Liver (tissue), 9 donors: ENCODE measurements around the gene SLC45A2. TPM values are rescaled to one million over a fixed set of nuclear protein-coding genes. Genes with fewer than 3 reads are reported as not detected.

Experiments used
- DNase-seq: peaks from one replicate; pipeline ENCODE4 v3.0.0-alpha.2; 2017; ENCODE audit warnings: low spot score
- H3K27ac ChIP-seq, 2 donors: one replicate each; pipeline ENCODE4 v1.7.0; 2013; ENCODE audit warnings: inconsistent platforms in 2 of 2, low read length in 2 of 2, control low read depth in 1 of 2, low read depth in 1 of 2, mild to moderate bottlenecking in 1 of 2
- H3K27me3 ChIP-seq, 4 donors: one replicate each; pipeline versions ENCODE4 v1.6.1 to v1.7.0; 2013; ENCODE audit warnings: low read length in 3 of 4, inconsistent platforms in 1 of 4, mild to moderate bottlenecking in 1 of 4, moderate library complexity in 1 of 4; ENCODE audit not compliant: control insufficient read depth in 4 of 4, insufficient read depth in 4 of 4
- H3K36me3 ChIP-seq, 4 donors: one replicate each; pipeline versions ENCODE4 v1.6.1 to v1.7.0; 2013; ENCODE audit warnings: low read length in 3 of 4, mild to moderate bottlenecking in 3 of 4, low read depth in 1 of 4, moderate library complexity in 1 of 4; ENCODE audit not compliant: control insufficient read depth in 4 of 4, insufficient read depth in 3 of 4
- H3K4me1 ChIP-seq, 4 donors: one replicate each; pipeline versions ENCODE4 v1.6.1 to v1.7.0; 2013; ENCODE audit warnings: low read length in 3 of 4, mild to moderate bottlenecking in 3 of 4, moderate library complexity in 1 of 4; ENCODE audit not compliant: control insufficient read depth in 4 of 4, insufficient read depth in 4 of 4
- H3K4me3 ChIP-seq, 3 donors: one replicate each; pipeline versions ENCODE4 v1.6.1 to v1.7.0; 2013; ENCODE audit warnings: low read length in 3 of 3, control low read depth in 1 of 3, low read depth in 1 of 3, mild to moderate bottlenecking in 1 of 3
- H3K9ac ChIP-seq, 2 donors: one replicate each; pipeline ENCODE4 v1.7.0; 2013; ENCODE audit warnings: low read length in 2 of 2, mild to moderate bottlenecking in 2 of 2, moderate library complexity in 2 of 2, control low read depth in 1 of 2, low read depth in 1 of 2
- H3K9me3 ChIP-seq, 4 donors: one replicate each; pipeline versions ENCODE4 v1.6.1 to v1.7.0; 2013; ENCODE audit warnings: low read length in 3 of 4; ENCODE audit not compliant: control insufficient read depth in 4 of 4
- EGR1 ChIP-seq, 2 donors: IDR thresholded peaks; 2 replicates each; pipeline ENCODE4 v1.6.1; 2016 to 2018; ENCODE audit warnings: antibody characterized with exemption in 2 of 2, low read depth in 2 of 2
- FOXA1 ChIP-seq: IDR thresholded peaks from 2 replicates; pipeline ENCODE4 v1.6.1; 2016; ENCODE audit warnings: antibody characterized with exemption
- FOXA2 ChIP-seq: IDR thresholded peaks from 2 replicates; pipeline ENCODE4 v1.6.1; 2016; ENCODE audit warnings: antibody characterized with exemption
- GABPA ChIP-seq, 2 donors: IDR thresholded peaks in 1 of 2; conservative IDR thresholded peaks in 1 of 2; 2 replicates each; pipeline ENCODE4 v1.6.1; 2016; ENCODE audit warnings: antibody characterized with exemption in 2 of 2, mild to moderate bottlenecking in 1 of 2, moderate library complexity in 1 of 2
- HNF4A ChIP-seq, 2 donors: conservative IDR thresholded peaks; 2 replicates each; pipeline ENCODE4 v1.6.1; 2016; ENCODE audit warnings: antibody characterized with exemption in 2 of 2, mild to moderate bottlenecking in 2 of 2
- HNF4G ChIP-seq: IDR thresholded peaks from 2 replicates; pipeline ENCODE4 v1.6.1; 2016; ENCODE audit warnings: antibody characterized with exemption
- JUND ChIP-seq, 2 donors: IDR thresholded peaks; 2 replicates each; pipeline ENCODE4 v1.6.1; 2016; ENCODE audit warnings: antibody characterized with exemption in 2 of 2
- NR2F2 ChIP-seq: IDR thresholded peaks from 2 replicates; pipeline ENCODE4 v1.6.1; 2016; ENCODE audit warnings: antibody characterized with exemption
- RAD21 ChIP-seq, 2 donors: IDR thresholded peaks; 2 replicates each; pipeline ENCODE4 v1.6.1; 2016; ENCODE audit warnings: antibody characterized with exemption in 2 of 2, mild to moderate bottlenecking in 2 of 2
- RXRA ChIP-seq, 2 donors: IDR thresholded peaks; 2 replicates each; pipeline ENCODE4 v1.6.1; 2017 to 2018; ENCODE audit warnings: antibody characterized with exemption in 2 of 2, mild to moderate bottlenecking in 1 of 2
- SP1 ChIP-seq: IDR thresholded peaks from 2 replicates; pipeline ENCODE4 v1.6.1; 2018; ENCODE audit warnings: antibody characterized with exemption, mild to moderate bottlenecking
- TAF1 ChIP-seq: conservative IDR thresholded peaks from 2 replicates; pipeline ENCODE4 v1.6.1; 2016; ENCODE audit warnings: antibody characterized with exemption, mild to moderate bottlenecking
- YY1 ChIP-seq: IDR thresholded peaks from 2 replicates; pipeline ENCODE4 v1.6.1; 2016; ENCODE audit warnings: antibody characterized with exemption, mild to moderate bottlenecking
- WGBS: extraction: QIAGEN DNeasy Blood & Tissue Kit; methylation state at CpG from one replicate; pipeline ENCODE4 v1.1.7; 2013; 5-methylcytosine and 5-hydroxymethylcytosine counted together
- polyA plus RNA-seq, 2 donors: library from polyadenylated mRNA; stranded (reverse) in 1 of 2; unstranded in 1 of 2; fragments of 200-250 nt in 1 of 2; fragments of >200 nt in 1 of 2; fragmentation: Nextera tagmentation in 1 of 2; extraction: Ambion mirVana in 1 of 2; gene quantifications; one replicate each; pipeline versions ENCODE4 v1.2.1 to v1.2.3, GENCODE V29; 2013 to 2015
- total RNA-seq, 2 donors: library from RNA; depleted of rRNA; stranded (reverse); fragments of >200 nt; gene quantifications; one replicate each; pipeline ENCODE4 v1.2.3, GENCODE V29; 2014
- TF ChIP-seq, protein P1 (sequence below): IDR thresholded peaks from 2 replicates; pipeline ENCODE4 v1.6.1; 2016; ENCODE audit warnings: antibody characterized with exemption
- TF ChIP-seq, protein P2 (sequence below): IDR thresholded peaks from 2 replicates; pipeline ENCODE4 v1.6.1; 2016; ENCODE audit warnings: antibody characterized with exemption
- TF ChIP-seq, protein P3 (sequence below): IDR thresholded peaks from 2 replicates; pipeline ENCODE4 v1.6.1; 2016; ENCODE audit warnings: antibody characterized with exemption, mild to moderate bottlenecking
- TF ChIP-seq, protein P4 (sequence below): IDR thresholded peaks from 2 replicates; pipeline ENCODE4 v1.6.1; 2016; ENCODE audit warnings: antibody characterized with exemption
- donor health status: healthy.
- donor health status: healthy.
- donor health status: healthy.
- donor health status: healthy.
- donor health status: healthy.

SLC45A2 gene
- total and polyA plus RNA-seq, 4 donors: 0.01 to 1.3 TPM; not detected in 2

DNA sequence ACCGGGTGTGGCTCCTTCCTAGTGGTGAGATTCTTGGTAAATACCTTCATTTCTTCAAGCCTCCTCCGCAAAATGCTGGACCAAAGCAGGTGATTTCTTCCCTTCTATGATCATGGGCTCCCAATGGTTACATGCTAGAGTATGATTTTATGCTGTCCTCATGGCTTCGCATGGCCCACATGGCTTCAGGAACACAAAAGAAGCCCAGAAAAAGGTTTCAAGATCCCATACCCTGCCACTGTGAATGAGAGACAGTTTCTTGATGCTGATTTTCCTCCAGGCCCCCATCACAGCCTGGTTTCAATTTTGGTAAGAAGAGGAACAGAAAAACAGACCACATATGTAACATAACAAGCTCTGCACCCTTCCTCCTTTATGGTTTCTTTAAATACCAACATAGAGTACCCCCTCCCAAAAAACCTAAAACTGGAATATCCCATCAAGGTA is 50.7 kb downstream of the SLC45A2 start:
- Histone ChIP-seq H3K4me3 (no peak overlapping the region), H3K27me3 (peaks cover 3 to 13% (median 6%) of the 10 kb centered on the region in 4 donors), H3K9me3 (no peaks in the 10 kb centered on the region), H3K4me1 (peaks cover 5 to 17% (median 11%) of the 10 kb centered on the region in 4 donors), H3K36me3 (no peaks in the 10 kb centered on the region), H3K27ac (no peak overlapping the region), H3K9ac (no peak overlapping the region)
- TF ChIP-seq TAF1 (no peak), SP1 (no peak), FOXA1 (no peak), NR2F2 (no peak), HNF4G (no peak), HNF4A (conservative IDR thresholded peaks at IDR 0.05) (no peak), GABPA (IDR thresholded peaks at IDR 0.05 in 1 of 2, conservative IDR thresholded peaks at IDR 0.05 in 1 of 2) (no peak), JUND (IDR thresholded peaks at IDR 0.05) (no peak), RXRA (IDR thresholded peaks at IDR 0.05) (no peak)
- TF ChIP-seq, protein P1, sequence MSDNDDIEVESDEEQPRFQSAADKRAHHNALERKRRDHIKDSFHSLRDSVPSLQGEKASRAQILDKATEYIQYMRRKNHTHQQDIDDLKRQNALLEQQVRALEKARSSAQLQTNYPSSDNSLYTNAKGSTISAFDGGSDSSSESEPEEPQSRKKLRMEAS: no peak
- TF ChIP-seq, protein P2, sequence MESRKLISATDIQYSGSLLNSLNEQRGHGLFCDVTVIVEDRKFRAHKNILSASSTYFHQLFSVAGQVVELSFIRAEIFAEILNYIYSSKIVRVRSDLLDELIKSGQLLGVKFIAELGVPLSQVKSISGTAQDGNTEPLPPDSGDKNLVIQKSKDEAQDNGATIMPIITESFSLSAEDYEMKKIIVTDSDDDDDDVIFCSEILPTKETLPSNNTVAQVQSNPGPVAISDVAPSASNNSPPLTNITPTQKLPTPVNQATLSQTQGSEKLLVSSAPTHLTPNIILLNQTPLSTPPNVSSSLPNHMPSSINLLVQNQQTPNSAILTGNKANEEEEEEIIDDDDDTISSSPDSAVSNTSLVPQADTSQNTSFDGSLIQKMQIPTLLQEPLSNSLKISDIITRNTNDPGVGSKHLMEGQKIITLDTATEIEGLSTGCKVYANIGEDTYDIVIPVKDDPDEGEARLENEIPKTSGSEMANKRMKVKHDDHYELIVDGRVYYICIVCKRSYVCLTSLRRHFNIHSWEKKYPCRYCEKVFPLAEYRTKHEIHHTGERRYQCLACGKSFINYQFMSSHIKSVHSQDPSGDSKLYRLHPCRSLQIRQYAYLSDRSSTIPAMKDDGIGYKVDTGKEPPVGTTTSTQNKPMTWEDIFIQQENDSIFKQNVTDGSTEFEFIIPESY: no peak
- 80% methylated on average over 3 of the region's 3 CpGs for WGBS
- no peak for DNase-seq

DNA sequence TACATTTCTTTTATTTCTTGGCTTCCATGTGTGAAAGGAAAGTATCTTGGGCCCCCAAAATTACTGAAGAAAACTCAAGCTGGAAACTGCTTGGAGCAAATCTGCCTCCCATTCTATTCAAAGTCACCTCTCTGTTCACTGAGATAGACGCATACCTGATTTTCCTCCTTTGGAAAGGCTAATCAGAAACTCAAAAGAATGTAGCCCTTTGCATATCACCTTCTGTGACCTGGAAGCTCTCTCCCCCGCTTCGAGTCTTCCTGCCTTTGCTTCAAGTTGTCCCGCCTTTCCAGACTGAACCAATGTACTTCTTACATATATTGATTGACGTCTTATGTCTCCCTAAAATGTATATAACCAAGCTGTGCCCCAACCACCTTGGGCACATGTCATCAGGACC is 53.4 kb downstream of the SLC45A2 start:
- 68% methylated on average over 5 of the region's 5 CpGs for WGBS
- H3K9ac ChIP-seq: no peak overlapping the region
- no peak overlapping the region for H3K4me3 ChIP-seq
- H3K9me3 ChIP-seq: no peaks in the 10 kb centered on the region
- H3K4me1 ChIP-seq: peaks cover 0 to 8% (median 5%) of the 10 kb centered on the region in 4 donors
- TF ChIP-seq HNF4G (no peak), RAD21 (IDR thresholded peaks at IDR 0.05) (no peak), FOXA1 (no peak), RXRA (IDR thresholded peaks at IDR 0.05) (no peak), FOXA2 (no peak), EGR1 (IDR thresholded peaks at IDR 0.05; ENCODE audit: low read depth in 2 of 2) (no peak), JUND (IDR thresholded peaks at IDR 0.05) (no peak), TAF1 (no peak), YY1 (no peak), SP1 (no peak)
- TF ChIP-seq, protein P1: no peak
- TF ChIP-seq, protein P3, sequence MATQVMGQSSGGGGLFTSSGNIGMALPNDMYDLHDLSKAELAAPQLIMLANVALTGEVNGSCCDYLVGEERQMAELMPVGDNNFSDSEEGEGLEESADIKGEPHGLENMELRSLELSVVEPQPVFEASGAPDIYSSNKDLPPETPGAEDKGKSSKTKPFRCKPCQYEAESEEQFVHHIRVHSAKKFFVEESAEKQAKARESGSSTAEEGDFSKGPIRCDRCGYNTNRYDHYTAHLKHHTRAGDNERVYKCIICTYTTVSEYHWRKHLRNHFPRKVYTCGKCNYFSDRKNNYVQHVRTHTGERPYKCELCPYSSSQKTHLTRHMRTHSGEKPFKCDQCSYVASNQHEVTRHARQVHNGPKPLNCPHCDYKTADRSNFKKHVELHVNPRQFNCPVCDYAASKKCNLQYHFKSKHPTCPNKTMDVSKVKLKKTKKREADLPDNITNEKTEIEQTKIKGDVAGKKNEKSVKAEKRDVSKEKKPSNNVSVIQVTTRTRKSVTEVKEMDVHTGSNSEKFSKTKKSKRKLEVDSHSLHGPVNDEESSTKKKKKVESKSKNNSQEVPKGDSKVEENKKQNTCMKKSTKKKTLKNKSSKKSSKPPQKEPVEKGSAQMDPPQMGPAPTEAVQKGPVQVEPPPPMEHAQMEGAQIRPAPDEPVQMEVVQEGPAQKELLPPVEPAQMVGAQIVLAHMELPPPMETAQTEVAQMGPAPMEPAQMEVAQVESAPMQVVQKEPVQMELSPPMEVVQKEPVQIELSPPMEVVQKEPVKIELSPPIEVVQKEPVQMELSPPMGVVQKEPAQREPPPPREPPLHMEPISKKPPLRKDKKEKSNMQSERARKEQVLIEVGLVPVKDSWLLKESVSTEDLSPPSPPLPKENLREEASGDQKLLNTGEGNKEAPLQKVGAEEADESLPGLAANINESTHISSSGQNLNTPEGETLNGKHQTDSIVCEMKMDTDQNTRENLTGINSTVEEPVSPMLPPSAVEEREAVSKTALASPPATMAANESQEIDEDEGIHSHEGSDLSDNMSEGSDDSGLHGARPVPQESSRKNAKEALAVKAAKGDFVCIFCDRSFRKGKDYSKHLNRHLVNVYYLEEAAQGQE: no peak
- TF ChIP-seq, protein P4, sequence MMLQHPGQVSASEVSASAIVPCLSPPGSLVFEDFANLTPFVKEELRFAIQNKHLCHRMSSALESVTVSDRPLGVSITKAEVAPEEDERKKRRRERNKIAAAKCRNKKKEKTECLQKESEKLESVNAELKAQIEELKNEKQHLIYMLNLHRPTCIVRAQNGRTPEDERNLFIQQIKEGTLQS: no peak
- no peaks in the 10 kb centered on the region for H3K27me3 ChIP-seq
- DNase-seq: no peak
- no peaks in the 10 kb centered on the region for H3K36me3 ChIP-seq
- no peak overlapping the region for H3K27ac ChIP-seq
